Measurements from ENCODE around the gene NFIX. TPM values are rescaled to one million over a fixed set of nuclear protein-coding genes. Genes with fewer than 3 reads are reported as not detected.

NFIX gene
- total and polyA plus RNA-seq, 2 donors (not counting 1 experiment from before 2014, with no cell fraction given): 0.69 to 5.6 TPM

DNA sequence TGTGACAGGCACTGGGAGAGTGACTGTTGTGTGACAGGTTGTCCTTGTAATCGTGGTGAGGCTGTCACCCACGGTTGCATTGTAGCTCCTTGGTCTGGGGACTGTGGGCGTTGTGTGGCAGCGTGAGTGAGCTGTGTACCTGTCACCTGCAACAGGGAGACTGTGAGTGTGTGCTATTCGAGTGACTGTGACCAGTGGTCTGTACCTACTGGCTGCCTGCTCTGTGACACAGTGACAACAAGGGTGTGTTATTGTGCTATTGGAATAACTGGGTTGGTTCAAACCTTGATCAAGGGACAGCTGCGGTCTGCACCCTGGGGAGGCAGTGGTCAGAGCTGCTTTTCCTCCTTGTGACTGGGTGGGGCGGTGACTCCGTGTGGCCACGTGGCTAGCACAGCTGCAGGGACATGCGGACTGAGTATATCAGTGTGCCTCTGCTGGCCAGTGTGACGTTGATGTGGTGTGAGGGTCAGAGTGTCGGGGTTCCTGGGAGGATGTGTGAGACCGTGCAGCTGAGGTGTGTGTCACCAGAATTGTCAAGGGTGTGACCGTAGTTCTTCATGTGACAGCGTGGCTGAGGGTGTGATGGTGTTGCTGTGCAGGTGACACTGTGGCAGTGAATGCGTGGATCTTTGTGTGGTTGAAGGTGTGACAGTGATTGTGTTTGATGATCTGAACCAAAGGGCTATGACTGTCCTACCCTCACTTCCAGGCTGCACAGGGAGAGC is 10.1 kb upstream of the NFIX start:
- ChIA-PET POLR2A (interaction anchor here (1.3 kb wide), 1 partner anchor 109 kb away, joined by 3 read pairs; no protein-coding TSS in a partner anchor), CTCF (interaction anchor here (1.3 to 12.5 kb wide), 6 partner anchors 20 to 119 kb away, joined by 3 to 285 read pairs (median 9); no protein-coding TSS in a partner anchor)
- Mint-ChIP-seq H3K27me3 (peaks cover 4% of the 10 kb centered on the region), H3K4me3 (peak overlapping the region; percentile 7), H3K4me1 (peaks cover 10% of the 10 kb centered on the region), H3K27ac (peak overlapping the region; percentile 39), H3K9me3 (ENCODE audit: insufficient read depth) (no peaks in the 10 kb centered on the region)
- DNase-seq (peak; percentile 70), ATAC-seq (ENCODE audit: low read depth) (peak; percentile 42)
- Histone ChIP-seq H3K4me3 (ENCODE audit: control extremely low read depth in 1 of 5, extremely low read depth in 1 of 5, insufficient read depth in 1 of 5, low read depth in 2 of 5, low read length in 4 of 5) (no peak overlapping the region), H3K36me3 (replicated peaks in 1 of 2; ENCODE audit: control extremely low read depth in 1 of 2, control insufficient read depth in 1 of 2, extremely low read depth in 1 of 2, insufficient read depth in 2 of 2, low read length in 1 of 2) (no peaks in the 10 kb centered on the region), H2AFZ (ENCODE audit: insufficient read depth, low read depth, low read length, poor library complexity, severe bottlenecking) (no peak overlapping the region), H3K79me2 (ENCODE audit: control insufficient read depth, insufficient read depth, low read length) (no peaks in the 10 kb centered on the region), H3K27me3 (replicated peaks in 1 of 4; ENCODE audit: control extremely low read depth in 1 of 4, control insufficient read depth in 3 of 4, insufficient read depth in 4 of 4, low read length in 3 of 4) (peaks cover 0 to 10% (median 2%) of the 10 kb centered on the region in 4 experiments), H3K4me2 (replicated peaks; ENCODE audit: low read depth, low read length, poor library complexity, severe bottlenecking) (peak overlapping the region; percentile 91), H4K20me1 (ENCODE audit: control insufficient read depth, insufficient read depth, low read length, poor library complexity, severe bottlenecking) (no peaks in the 10 kb centered on the region), H3K27ac (ENCODE audit: low read length in 2 of 2) (no peak overlapping the region), H3K9ac (ENCODE audit: low read length) (no peak overlapping the region), H3K4me1 (ENCODE audit: control insufficient read depth in 2 of 2, insufficient read depth in 2 of 2, low read length in 2 of 2) (peaks cover 26 to 37% of the 10 kb centered on the region in 2 donors), H3K9me3 (ENCODE audit: control extremely low read depth in 1 of 3, control insufficient read depth in 2 of 3, insufficient read depth in 1 of 3, low read length in 2 of 3) (no peaks in the 10 kb centered on the region)
- WGBS (ENCODE audit: insufficient coverage): 51% methylated on average over 15 of the region's 16 CpGs
- intact Hi-C loops (cut with micrococcal nuclease): no loop called here
- TF ChIP-seq, protein P1, sequence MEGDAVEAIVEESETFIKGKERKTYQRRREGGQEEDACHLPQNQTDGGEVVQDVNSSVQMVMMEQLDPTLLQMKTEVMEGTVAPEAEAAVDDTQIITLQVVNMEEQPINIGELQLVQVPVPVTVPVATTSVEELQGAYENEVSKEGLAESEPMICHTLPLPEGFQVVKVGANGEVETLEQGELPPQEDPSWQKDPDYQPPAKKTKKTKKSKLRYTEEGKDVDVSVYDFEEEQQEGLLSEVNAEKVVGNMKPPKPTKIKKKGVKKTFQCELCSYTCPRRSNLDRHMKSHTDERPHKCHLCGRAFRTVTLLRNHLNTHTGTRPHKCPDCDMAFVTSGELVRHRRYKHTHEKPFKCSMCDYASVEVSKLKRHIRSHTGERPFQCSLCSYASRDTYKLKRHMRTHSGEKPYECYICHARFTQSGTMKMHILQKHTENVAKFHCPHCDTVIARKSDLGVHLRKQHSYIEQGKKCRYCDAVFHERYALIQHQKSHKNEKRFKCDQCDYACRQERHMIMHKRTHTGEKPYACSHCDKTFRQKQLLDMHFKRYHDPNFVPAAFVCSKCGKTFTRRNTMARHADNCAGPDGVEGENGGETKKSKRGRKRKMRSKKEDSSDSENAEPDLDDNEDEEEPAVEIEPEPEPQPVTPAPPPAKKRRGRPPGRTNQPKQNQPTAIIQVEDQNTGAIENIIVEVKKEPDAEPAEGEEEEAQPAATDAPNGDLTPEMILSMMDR (IDR thresholded peaks at IDR 0.05): no peak
- TF ChIP-seq EZH2 (IDR thresholded peaks at IDR 0.05; ENCODE audit: borderline replicate concordance, insufficient read depth, low read depth, low read length, poor library complexity, severe bottlenecking): no peak

DNA sequence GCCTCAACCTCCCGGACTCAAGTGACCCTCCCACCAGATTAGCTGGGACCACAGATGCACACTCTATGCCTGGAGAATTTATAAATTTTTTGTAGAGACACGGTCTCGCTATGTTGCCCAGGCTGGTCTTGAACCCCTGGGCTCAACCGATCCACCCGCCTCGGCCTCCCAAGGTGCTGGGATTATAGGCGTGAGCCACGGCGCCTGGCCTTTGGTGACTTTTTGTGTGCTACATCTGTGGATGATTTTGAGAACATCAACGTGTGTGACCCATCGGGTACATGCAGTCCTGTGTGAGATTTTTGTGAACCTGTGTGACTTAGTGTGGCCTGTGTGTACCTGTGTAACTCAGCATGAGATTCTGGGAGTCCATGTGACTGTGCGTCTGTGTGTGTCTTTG is 8.5 kb upstream of the NFIX start:
- H3K4me1 ChIP-seq (ENCODE audit: control insufficient read depth in 2 of 2, insufficient read depth in 2 of 2, low read length in 2 of 2): peaks cover 26 to 32% of the 10 kb centered on the region in 2 donors
- no peak for TF ChIP-seq EZH2 (IDR thresholded peaks at IDR 0.05; ENCODE audit: borderline replicate concordance, insufficient read depth, low read depth, low read length, poor library complexity, severe bottlenecking)
- TF ChIP-seq, protein P1 (IDR thresholded peaks at IDR 0.05): no peak
- Mint-ChIP-seq H3K4me3 (no peak overlapping the region), H3K27ac (no peak overlapping the region), H3K27me3 (peaks cover 4% of the 10 kb centered on the region), H3K9me3 (ENCODE audit: insufficient read depth) (no peaks in the 10 kb centered on the region), H3K4me1 (peaks cover 10% of the 10 kb centered on the region)
- ChIA-PET POLR2A (no interaction called here), CTCF (interaction anchor here (2.4 to 12.5 kb wide), 3 partner anchors 22 to 107 kb away, joined by 12 to 285 read pairs (median 59); no protein-coding TSS in a partner anchor)
- H3K36me3 ChIP-seq (replicated peaks in 1 of 2; ENCODE audit: control extremely low read depth in 1 of 2, control insufficient read depth in 1 of 2, extremely low read depth in 1 of 2, insufficient read depth in 2 of 2, low read length in 1 of 2): no peaks in the 10 kb centered on the region
- intact Hi-C loops (cut with micrococcal nuclease): no loop called here
- no peak for ATAC-seq (ENCODE audit: low read depth)
- 96% methylated on average over 12 of the region's 12 CpGs for WGBS (ENCODE audit: insufficient coverage)
- DNase-seq: no peak
- H3K9ac ChIP-seq (ENCODE audit: low read length): no peak overlapping the region
- H3K79me2 ChIP-seq (ENCODE audit: control insufficient read depth, insufficient read depth, low read length): no peaks in the 10 kb centered on the region
- no peak overlapping the region for H3K4me2 ChIP-seq (replicated peaks; ENCODE audit: low read depth, low read length, poor library complexity, severe bottlenecking)
- no peak overlapping the region for H3K27ac ChIP-seq (ENCODE audit: low read length in 2 of 2)
- H3K4me3 ChIP-seq (ENCODE audit: control extremely low read depth in 1 of 5, extremely low read depth in 1 of 5, insufficient read depth in 1 of 5, low read depth in 2 of 5, low read length in 4 of 5): no peak overlapping the region
- H2AFZ ChIP-seq (ENCODE audit: insufficient read depth, low read depth, low read length, poor library complexity, severe bottlenecking): no peak overlapping the region
- peaks cover 0 to 6% (median 2%) of the 10 kb centered on the region in 4 experiments for H3K27me3 ChIP-seq (replicated peaks in 1 of 4; ENCODE audit: control extremely low read depth in 1 of 4, control insufficient read depth in 3 of 4, insufficient read depth in 4 of 4, low read length in 3 of 4)
- H4K20me1 ChIP-seq (ENCODE audit: control insufficient read depth, insufficient read depth, low read length, poor library complexity, severe bottlenecking): no peaks in the 10 kb centered on the region
- no peaks in the 10 kb centered on the region for H3K9me3 ChIP-seq (ENCODE audit: control extremely low read depth in 1 of 3, control insufficient read depth in 2 of 3, insufficient read depth in 1 of 3, low read length in 2 of 3)
